ENCODE data around the gene CAMK1G.

The CAMK1G gene

DNA sequence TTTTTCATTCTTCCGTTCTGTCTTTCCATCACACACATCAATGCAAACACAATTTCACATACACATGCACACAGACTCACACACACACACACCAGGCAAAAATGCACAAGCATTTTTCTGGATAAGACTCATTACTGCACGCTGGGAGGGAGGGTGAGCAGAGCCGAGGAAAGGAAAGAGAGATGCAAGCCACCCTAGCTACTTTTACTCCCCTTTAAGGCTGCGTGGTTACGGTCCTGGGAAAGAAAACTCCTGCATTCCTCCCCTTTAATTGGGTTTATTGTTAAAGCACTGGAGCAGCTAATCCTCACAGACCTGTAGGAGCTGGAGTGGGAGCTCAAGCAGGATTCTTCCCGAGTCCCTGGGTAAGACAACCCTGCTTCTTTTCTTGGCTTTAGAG lies at the start of gene CAMK1G:
Gene CAMK1G, plus strand, starts transcription at position 307 of the 400 bp plus-strand sequence. CDS start 11,270 bp downstream, outside the sequence.
- DNase-seq (ENCODE audit: low read depth), result no peak

DNA sequence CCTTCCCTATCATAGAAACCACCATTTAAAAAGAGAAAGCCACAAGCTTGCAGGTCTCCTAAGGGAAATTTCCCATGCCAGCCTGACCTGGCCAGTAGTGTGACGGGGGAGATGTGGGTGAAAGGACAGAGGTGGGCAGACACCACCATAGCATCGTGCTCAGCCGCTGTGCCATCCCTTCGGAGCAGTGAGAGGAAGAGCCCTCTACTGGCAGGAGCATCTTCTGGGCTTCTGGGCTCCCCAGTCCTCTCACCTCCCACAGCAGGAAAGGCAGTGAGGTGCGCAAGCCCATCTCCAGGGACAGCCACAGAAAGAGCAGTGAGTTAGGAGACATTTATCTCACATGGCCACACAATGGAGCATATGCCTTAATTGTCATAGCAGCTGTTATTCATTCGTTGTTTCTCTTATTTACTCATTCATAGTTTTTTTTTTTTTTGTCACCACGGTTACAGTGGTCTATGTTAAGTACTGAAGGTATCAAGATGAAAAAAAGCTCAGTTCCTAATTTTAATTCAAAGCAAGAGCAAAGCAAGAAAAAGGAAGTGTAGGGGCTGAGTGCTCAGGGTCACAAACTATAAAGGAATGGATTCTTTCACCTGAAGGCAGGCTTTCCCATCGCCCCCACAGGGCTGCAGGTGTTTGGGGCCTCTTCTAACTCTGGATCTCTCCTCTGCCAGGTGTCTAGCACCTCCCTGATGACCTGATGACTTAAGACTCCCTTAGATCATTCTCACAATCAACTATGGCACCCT lies 48.8 kb upstream of the CAMK1G start:
- DNase-seq (ENCODE audit: low read depth), result no peak

DNA sequence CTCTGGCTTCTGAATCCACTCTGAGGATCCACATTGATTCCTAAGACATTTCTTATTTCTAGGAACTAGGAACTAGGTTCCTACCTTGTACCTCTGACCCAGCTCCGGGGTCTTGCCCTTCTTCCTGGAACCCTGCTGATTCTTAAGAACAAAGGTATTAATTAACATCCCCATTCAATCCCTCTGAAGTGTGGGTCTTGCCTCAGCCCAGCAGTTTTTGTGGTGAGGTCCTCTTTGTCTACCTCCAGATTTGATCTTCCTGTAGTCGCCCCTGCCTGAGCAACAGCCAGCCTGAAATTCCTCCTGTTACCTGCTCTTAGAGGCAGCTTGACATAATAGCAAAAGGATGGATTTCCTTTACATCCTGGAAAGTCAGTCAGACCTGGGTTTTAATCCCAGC lies 46.7 kb upstream of the CAMK1G start:
- no peak for DNase-seq (ENCODE audit: low read depth)

DNA sequence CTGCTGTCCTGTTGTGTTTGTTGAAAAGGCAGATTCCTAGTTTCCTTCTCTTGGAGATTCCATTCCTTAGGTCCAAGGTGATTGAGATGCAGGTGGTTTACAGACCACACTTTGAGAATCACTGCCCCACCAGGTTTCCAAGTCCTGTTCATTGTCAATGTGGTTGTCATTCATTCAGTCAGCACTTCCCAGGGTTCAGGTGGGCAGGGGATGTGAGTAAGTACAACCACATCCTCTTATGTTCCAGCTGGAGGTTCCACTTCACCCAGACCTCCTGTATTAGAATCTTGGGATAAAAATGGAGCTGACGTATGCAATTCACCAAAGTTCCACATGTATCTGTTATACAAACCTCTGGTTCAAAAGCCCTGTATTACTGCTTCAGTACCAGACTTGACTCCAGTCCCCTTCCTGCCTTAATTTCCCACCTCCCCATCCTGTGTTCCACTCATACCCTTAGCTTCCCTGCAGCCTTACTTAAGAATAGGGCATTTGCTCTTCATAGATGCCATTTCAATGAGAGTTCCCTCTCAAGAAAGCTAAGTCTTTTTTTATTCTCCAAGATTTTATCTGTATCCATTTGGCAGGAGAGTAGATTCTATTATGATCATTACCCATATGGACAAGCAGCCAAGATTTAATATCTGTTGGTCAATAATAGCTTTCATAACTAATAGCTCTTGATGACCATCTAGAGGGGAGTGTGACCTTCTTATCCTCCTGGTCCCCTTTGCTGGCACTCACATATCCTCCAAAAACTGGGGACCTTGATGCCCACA lies 46.0 kb upstream of the CAMK1G start:
- no peak for DNase-seq (ENCODE audit: low read depth)

DNA sequence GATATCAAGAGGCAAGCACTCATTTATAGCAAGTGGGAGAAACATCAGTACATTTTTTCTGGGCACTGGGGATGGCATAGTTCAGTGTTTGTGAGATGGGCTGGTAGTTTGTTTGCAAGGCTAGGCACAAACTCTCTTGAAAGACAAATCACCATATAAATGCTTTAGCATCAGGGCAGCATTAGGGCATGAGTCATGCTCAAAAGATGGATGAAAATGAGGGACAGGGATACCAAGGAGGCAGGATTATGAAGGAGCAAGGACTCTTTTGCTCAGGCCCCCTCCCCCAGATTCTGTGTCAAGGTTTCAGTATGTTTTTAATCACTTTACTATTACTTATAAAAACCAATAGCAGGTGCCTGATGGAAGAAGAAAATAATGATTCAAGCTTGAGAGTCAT lies 43.9 kb upstream of the CAMK1G start:
- no peak for DNase-seq (ENCODE audit: low read depth)

DNA sequence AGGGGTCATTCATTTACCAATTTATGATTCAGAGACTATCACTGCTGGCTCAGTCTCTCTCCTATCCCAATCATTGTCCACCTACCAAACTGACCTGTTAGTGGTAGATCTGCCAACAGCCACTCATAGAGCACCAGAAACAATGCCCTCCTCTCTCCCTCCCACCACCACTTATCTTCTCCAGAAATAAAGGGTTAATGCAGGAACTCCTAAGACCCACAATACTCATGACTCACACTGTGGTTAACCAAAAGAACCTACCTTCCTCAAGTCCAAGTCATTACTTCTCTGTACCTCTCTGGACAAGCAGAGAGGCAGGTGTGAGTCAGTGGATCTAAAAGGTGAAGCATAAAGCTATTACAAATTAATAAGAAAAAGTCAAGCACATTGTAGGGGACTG lies 40.9 kb upstream of the CAMK1G start:
- DNase-seq (ENCODE audit: low read depth), result no peak

DNA sequence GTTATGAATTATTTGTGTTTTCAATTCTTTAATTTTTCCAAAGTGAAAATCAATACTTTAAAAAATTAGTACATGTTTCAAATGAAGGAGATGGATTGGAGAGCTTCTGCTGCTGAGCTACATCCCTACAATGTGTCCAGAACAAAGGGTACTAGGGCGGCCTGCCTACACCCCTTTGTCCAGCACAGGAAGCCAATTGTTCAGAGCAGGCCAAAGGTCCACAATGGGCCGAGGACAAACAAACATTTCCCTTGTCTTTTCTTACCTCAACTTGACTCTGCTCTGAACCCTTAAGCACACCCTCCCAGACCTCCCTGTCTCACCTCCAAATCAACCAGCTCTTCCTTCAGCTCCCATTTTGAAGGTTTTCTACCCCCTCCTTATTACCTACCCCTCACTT lies 39.4 kb upstream of the CAMK1G start:
- DNase-seq (ENCODE audit: low read depth), result no peak

DNA sequence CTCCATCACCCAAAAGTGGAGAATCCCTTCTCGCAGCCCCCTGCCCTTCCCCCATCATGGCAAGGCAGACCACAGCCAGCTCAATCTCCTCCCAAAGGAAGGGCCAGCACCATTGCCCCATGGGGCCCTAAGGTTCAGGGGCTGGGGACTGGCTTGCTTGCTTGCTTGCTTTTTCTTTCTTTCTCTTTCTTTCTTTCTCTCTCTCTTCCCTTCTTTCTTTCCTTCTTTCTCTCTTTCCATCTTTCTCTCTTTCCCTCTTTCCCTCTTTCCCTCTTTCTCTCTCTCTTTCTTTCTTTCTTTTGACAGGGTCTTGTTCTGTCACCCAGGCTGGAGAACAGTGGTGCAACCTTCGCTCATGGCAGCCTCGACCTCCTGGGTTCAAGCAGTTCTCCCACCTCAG lies 38.1 kb upstream of the CAMK1G start:
- DNase-seq (ENCODE audit: low read depth), result no peak

DNA sequence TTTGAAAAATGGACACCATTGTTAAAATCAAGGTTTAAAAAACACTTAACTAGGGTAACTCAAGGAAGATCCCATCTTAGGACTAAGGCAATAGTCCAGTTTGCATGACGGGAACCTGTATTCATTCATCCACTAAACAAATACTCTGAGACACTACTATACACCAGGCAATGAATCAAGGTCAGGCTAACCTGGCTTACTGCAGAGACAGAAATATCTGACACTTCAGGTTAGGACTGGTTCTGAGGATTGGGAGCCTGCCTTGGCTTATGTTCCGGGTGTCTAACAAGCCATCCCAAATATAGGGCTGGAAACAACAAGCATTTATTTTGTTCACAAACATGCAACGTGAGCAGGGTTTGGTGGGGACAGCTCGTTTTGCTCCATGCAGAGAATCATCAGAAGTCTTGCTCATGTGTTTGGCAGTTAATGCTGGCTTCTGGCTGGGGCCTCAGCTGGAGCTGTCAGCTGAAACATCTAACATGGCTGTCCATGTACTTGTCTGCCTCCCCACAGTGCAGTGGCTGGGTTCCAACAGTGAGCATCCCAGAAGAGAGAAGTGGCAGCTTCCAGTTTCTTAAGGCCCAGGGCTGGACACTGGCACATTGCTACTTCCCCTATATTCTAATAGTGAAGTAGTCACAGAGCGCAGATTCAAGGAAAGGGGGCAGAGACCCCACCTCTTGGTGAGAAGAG lies 37.0 kb upstream of the CAMK1G start:
- DNase-seq (ENCODE audit: low read depth), result no peak

DNA sequence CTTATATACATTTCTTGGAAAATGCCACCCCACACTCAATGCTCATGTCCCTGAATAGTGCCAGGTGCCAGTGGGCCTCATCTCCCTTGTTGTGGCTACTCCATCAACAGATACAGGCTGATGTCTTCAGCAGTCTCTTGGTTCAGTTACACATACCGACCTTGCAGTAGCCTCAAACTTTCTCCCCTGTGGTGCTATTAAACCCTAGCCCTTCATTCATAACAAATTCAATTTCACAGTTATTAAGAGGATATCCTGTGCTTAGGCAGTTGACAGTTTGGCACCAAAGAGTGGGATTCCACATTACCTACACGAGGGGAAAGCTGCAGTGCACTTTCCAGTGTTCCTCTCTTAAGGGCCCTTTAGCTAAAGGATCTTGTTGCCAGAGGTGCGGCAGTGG lies 35.9 kb upstream of the CAMK1G start:
- DNase-seq (ENCODE audit: low read depth), result no peak

DNA sequence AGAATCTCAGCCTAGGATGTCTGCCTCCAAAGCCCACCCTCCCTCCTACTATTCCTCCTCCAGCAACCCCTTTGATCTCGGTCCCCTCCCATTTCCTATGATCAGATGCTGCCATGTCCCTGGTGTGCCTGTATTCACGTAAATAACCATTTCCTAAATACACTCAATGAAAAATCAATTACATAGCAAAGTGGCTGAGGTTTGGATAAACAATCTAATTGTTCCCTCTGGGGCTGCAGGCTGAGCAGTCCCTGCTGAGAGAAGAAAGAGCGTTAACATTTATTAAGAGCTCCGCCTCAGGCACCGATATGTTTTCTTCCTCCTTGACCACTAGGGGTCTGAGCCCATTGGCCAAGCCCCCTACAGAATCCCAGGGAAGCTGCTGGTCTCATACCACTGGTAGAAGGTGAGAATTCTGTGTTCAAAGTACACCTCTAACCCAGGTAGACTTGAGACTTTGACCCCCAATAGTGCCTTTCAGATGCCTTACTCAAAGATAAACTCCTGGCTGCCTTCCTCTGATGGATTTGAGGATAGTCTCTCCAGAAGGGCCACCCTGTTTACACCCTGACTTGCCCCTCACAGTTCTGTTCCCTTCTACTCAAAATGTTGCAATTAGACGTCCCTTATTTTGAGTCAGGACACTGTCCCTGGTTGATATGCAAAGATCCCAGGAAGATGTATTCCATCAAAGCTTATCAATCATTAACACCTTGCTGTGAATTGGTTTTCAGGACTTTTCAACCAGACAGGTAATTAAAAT lies 33.9 kb upstream of the CAMK1G start:
- no peak for DNase-seq (ENCODE audit: low read depth)

DNA sequence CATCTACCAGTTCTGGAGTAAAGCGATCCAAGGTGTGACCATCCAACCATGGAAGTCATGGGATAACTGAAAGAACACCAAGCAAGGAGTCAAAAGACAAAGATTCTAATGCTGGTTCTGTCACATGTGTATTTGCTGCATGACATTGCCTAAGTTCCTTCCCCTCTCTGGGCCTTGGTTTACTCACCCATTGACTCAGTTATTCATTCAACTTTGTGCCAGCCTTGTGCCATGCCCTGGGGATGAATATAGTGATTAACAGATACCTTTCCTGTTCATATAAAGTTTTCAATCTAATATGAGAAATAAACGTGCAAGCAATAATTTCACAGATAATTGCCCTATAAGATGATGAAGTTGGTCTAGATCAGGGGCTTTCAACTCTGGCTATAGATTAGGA lies 33.0 kb upstream of the CAMK1G start:
- no peak for DNase-seq (ENCODE audit: low read depth)

DNA sequence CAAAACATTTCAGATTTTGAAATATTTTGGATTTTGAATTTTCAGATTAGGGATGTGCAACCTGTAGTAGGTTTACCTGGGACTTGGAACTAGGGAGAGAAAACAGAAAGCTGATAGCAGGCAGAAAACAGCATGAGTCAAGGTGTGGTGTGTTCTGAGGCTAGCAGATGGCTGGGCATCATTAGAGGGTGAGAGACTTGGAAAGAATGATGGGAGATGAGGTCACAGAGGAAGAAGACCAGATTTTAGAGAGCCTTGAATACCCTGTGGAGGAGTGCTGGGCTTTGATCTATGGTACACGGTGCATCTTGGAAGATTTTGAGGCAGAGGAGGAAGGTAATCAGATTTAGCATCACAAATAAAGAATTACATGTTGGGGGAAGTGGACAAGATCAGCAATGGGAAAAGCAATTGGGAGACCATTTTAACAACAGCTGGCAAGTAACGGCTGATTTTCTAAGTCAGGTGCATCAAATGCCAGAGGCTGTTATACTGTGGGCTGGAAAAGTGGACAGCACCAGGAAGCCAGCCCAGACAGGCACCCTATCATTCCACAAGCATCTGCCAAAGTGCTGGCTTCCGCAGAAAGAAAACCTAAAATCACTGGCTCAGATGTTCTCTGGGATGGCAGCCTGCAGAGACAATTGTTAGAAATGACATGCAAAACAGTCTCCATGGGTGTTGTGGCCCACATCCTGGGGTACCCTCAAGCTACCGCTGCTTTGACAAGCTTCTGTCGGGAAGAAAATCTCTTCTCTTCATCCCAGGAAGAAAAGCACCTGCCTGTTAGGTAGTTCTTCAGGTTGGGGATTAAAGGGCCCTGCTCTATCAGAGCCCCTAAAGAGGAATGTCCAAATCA lies 30.9 kb upstream of the CAMK1G start:
- no peak for DNase-seq (ENCODE audit: low read depth)

DNA sequence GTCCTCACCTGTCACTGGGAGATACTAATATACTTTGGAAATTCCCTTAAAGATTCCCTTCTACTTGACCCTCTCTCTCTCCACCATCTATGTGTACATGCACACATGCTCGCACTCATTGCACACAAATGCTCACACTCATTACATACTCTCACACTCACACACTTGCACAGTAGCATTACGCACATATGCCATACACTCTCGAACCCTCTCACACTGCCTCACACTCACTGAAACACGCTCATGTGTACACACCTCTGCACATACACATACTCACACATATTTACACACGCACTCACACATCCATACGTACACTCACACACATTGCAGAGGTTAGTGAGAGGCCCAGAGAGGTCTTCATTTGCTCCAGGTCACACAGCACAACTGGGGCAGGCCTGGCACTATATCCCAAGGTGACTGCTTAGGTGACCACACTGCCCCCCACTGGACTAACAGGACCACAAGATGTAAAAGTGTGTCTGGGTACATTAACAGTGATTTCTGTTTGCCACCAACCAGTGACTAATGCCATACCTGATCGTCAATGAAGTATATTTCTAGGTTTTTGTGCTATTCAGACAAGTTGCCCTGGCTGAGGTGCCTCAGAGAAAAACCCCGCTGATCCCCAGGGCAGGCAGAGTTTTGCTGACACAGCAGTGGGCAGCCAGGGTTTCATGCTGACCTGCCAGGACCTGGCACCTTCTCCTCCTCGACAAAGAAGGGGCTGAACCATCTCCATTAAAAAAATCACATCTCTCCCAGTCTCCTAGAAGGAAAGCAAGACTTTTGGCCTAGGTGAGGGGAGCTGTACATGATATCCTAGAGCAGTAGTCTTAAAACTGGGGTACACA lies 28.5 kb upstream of the CAMK1G start:
- DNase-seq (ENCODE audit: low read depth), result no peak

DNA sequence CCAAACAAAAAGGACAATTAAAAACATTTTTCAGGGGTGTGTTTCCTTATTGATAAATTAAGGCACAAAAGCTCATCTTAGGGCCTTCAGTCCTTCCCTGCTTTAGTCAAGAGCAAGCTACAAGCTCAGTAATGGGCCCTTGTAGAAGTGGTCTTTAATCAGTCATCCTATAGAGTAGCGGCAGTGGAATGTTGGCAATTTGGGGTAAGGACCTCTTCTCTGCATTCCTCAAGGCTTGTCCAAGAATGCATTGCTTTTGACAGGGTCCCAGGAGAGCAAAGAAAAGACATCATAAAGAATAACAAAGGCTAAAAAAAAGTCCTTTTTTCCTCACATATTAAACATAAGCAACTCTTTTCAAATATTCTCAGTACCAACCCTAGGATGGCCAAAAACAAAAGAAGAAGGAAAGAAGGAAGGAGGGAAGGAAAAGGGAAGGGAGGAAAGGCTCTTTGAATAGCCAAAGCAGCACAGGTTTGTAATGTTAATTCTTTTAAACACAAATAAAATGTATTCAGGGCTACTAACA lies 27.3 kb upstream of the CAMK1G start:
- DNase-seq (ENCODE audit: low read depth), result no peak

DNA sequence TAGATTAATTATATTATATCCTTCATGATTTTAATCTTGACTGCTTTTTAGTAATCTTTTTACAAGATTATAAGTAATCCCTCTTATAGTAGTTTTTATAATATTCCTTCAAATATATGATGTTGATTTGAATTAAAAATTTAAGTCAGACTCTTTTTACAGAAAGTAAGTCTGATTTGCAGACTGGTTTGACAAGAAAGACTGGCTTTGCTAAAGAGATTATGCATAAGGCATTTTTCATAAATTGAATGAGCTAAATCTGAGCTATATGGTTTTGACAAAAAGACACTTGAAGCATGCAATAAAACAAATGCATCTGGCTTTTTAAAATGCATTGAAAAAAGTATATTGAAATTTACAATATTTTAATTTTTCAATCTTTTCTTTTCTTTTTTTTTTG lies 26.3 kb upstream of the CAMK1G start:
- no peak for DNase-seq (ENCODE audit: low read depth)

DNA sequence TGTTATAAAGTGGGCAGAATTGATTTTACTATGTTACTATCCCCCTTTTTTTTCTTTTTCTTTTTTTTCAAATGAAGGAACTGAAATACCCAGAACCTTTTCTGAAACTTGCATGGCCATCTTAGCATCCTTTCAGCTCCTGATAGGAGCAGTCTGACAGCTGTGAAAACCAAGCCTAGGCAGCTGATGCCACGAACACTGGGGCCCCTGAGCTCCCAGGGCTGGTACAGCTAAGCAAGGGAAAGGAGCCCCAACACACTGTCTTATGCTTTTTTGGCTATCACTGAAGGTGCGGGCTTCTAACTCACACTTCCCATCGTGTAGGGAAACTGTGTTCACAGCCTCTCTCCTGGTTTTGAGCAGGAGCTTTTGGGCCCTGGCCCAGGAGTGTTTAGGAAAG lies 23.0 kb upstream of the CAMK1G start:
- DNase-seq (ENCODE audit: low read depth), result no peak

DNA sequence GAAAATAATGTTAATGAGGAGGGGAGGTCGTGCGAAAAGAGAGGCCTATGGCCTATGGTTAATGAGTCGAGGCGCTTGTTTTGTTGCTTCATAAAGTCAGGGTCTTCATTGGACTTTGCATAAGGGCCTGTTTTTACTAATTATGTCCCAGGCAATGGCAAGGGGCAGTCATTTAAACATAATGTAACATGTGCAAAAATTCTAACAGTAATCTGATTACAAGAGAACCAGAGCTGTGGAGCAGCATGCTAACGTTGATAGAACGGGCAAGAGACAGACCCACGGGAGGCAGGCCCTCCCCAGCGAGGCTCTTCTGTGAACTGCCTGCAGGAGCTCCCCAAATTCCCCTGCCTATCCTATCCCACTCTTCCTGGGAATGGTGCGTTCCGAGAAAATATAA lies 22.6 kb upstream of the CAMK1G start:
- DNase-seq (ENCODE audit: low read depth), result no peak

DNA sequence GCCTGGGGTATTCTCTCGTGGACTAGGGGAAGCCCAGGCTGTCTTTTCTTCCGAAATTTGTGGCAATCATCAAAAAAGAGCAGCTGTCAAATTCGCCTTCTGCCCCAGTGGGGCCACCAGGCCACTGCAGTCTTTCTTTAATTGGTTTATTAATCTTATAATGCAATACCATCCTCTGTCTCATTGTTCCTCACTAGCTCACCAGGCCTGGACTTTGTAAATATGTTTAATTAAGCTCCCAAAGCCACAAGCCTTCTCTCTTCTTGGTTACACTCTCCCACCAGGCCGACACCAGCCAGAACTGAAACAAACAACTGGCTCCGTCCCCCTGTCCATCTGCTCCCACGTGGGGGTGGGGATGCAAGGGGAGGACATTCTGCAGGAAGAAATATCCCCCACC lies 22.0 kb upstream of the CAMK1G start:
- no peak for DNase-seq (ENCODE audit: low read depth)

DNA sequence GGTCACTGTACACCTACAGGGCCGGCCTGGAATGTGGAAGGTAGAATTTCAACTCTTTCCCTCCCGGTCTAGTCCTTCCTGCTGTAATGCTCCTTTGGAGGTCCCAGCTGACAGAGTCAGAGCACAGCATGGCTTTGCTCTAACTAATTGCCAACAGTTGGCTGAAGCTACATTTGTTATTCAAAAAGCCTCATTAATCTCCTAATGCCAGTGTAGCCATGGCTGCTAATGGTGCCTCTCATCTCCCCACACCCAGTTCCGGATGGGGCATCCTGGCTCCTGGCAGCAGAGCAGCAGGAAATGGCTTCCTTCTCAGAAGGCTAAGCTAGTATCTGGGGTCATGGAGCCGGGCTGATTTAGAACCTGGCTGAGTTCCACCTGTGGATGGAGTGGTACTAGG lies 18.7 kb upstream of the CAMK1G start:
- no peak for DNase-seq (ENCODE audit: low read depth)
